HepG2 (cell line): Measurements from ENCODE around the gene SUCLG2. TPM values are rescaled to one million over a fixed set of nuclear protein-coding genes. Genes with fewer than 3 reads are reported as not detected.

Experiments
- CAMTA2 ChIP-seq: sonication (generic); formaldehyde crosslinking; IDR thresholded peaks from 2 replicates; pipeline ENCODE4 v1.4.0; 2020; ENCODE audit warnings: mild to moderate bottlenecking, missing genetic modification reagents, borderline replicate concordance
- EEA1 ChIP-seq: sonication (generic); formaldehyde crosslinking; IDR thresholded peaks from 2 replicates; pipeline ENCODE4 v1.5.1; 2020; ENCODE audit warnings: mild to moderate bottlenecking, missing genetic modification reagents, borderline replicate concordance
- HCFC1 ChIP-seq: fragments of 150-350 bp; IDR thresholded peaks from 2 replicates; pipeline ENCODE4 v1.6.1; 2014; ENCODE audit warnings: low read depth, low read length
- KAT7 ChIP-seq: IDR thresholded peaks from 2 replicates; pipeline ENCODE4 v1.6.1; 2018; ENCODE audit warnings: borderline replicate concordance, missing compliant biosample characterization
- KLF12 ChIP-seq: sonication (generic); formaldehyde crosslinking; IDR thresholded peaks from 2 replicates; pipeline ENCODE4 v1.4.0; 2020; ENCODE audit warnings: missing genetic modification reagents, borderline replicate concordance
- NCOR1 ChIP-seq: fragments of 200-600 bp; sonication (generic); IDR thresholded peaks from 2 replicates; pipeline ENCODE4 v1.7.0; 2017; ENCODE audit warnings: antibody characterized with exemption, low read length, borderline replicate concordance
- PHF5A ChIP-seq: IDR thresholded peaks from one replicate; pipeline ENCODE4 v1.6.1; 2018; ENCODE audit warnings: low read depth, missing genetic modification reagents; ENCODE audit not compliant: unreplicated experiment
- RARA ChIP-seq: IDR thresholded peaks from 2 replicates; pipeline ENCODE4 v1.6.1; 2016; ENCODE audit warnings: missing genetic modification reagents, missing compliant biosample characterization
- SALL2 ChIP-seq: sonication (generic); formaldehyde crosslinking; IDR thresholded peaks from 2 replicates; pipeline ENCODE4 v1.8.1; 2023; ENCODE audit warnings: mild to moderate bottlenecking, missing genetic modification reagents, inconsistent platforms
- SOX5 ChIP-seq: IDR thresholded peaks from 2 replicates; pipeline ENCODE4 v1.6.1; 2016; ENCODE audit warnings: borderline replicate concordance
- ZBTB21 ChIP-seq: sonication (generic); formaldehyde crosslinking; IDR thresholded peaks from 2 replicates; pipeline ENCODE4 v1.4.0; 2020; ENCODE audit warnings: missing genetic modification reagents
- ZFP37 ChIP-seq: sonication (generic); formaldehyde crosslinking; IDR thresholded peaks from 2 replicates; pipeline ENCODE4 v1.4.0; 2020; ENCODE audit warnings: missing genetic modification reagents, borderline replicate concordance
- ZNF124 ChIP-seq: sonication (generic); formaldehyde crosslinking; IDR thresholded peaks from 2 replicates; pipeline ENCODE4 v1.4.0; 2020; ENCODE audit warnings: missing genetic modification reagents
- ZNF432 ChIP-seq: sonication (generic); formaldehyde crosslinking; IDR thresholded peaks from 2 replicates; pipeline ENCODE4 v1.5.0; 2020; ENCODE audit warnings: missing genetic modification reagents, mild to moderate bottlenecking, borderline replicate concordance
- ZSCAN29 ChIP-seq: sonication (generic); formaldehyde crosslinking; conservative IDR thresholded peaks from 2 replicates; pipeline ENCODE4 v1.4.0; 2020; ENCODE audit warnings: mild to moderate bottlenecking, missing genetic modification reagents
- ZZZ3 ChIP-seq: sonication (generic); formaldehyde crosslinking; IDR thresholded peaks from 2 replicates; pipeline ENCODE4 v1.4.0; 2020; ENCODE audit warnings: missing genetic modification reagents, mild to moderate bottlenecking, borderline replicate concordance
- polyA plus RNA-seq, 8 experiments: library from polyadenylated mRNA; depleted of rRNA in 3 of 8; stranded (reverse) in 7 of 8; unstranded in 1 of 8; fragments of >200 nt; fragmentation: Illumina TruSeq in 4 of 8; extraction: Trizol in 4 of 8; gene quantifications; 2 replicates each; pipeline versions ENCODE4 v1.2.1 to v1.2.3, GENCODE V29; 2011 to 2016; ENCODE audit warnings: low read depth in 4 of 8, missing spikeins in 1 of 8, mixed read lengths in 1 of 8; ENCODE audit not compliant: insufficient read depth in 1 of 8
- total RNA-seq, 5 experiments: library from RNA; depleted of rRNA; stranded (reverse); fragments of >200 nt; fragmentation: Illumina TruSeq; extraction: Trizol; gene quantifications; 2 replicates each; pipeline ENCODE4 v1.2.3, GENCODE V29; 2016; ENCODE audit warnings: low read depth in 1 of 5
- TF ChIP-seq, protein P1 (sequence below): sonication (generic); formaldehyde crosslinking; IDR thresholded peaks from 2 replicates; pipeline ENCODE4 v1.4.0; 2020; ENCODE audit warnings: mild to moderate bottlenecking, missing genetic modification reagents
- TF ChIP-seq, protein P2 (sequence below): sonication (generic); formaldehyde crosslinking; IDR thresholded peaks from 2 replicates; pipeline ENCODE4 v1.8.0; 2022; ENCODE audit warnings: mild to moderate bottlenecking, missing genetic modification reagents, borderline replicate concordance
- TF ChIP-seq, protein P3 (sequence below): sonication (generic); formaldehyde crosslinking; IDR thresholded peaks from 2 replicates; pipeline ENCODE4 v1.4.0; 2020; ENCODE audit warnings: missing genetic modification reagents
- TF ChIP-seq, protein P4 (sequence below): sonication (generic); formaldehyde crosslinking; IDR thresholded peaks from 2 replicates; pipeline ENCODE4 v1.4.0; 2020; ENCODE audit warnings: mild to moderate bottlenecking, missing genetic modification reagents
- TF ChIP-seq, protein P5 (sequence below): sonication (generic); formaldehyde crosslinking; IDR thresholded peaks from 2 replicates; pipeline ENCODE4 v1.4.0; 2020; ENCODE audit warnings: missing genetic modification reagents, borderline replicate concordance
- TF ChIP-seq, protein P6 (sequence below): sonication (generic); formaldehyde crosslinking; IDR thresholded peaks from 2 replicates; pipeline ENCODE4 v1.9.0; 2021; ENCODE audit warnings: missing genetic modification reagents, borderline replicate concordance

SUCLG2 gene
- total and polyA plus RNA-seq, 2 of the 13 experiments (the other 11 are each of a cell fraction or from before 2014, with no cell fraction given): 21.4 to 64.9 TPM

DNA sequence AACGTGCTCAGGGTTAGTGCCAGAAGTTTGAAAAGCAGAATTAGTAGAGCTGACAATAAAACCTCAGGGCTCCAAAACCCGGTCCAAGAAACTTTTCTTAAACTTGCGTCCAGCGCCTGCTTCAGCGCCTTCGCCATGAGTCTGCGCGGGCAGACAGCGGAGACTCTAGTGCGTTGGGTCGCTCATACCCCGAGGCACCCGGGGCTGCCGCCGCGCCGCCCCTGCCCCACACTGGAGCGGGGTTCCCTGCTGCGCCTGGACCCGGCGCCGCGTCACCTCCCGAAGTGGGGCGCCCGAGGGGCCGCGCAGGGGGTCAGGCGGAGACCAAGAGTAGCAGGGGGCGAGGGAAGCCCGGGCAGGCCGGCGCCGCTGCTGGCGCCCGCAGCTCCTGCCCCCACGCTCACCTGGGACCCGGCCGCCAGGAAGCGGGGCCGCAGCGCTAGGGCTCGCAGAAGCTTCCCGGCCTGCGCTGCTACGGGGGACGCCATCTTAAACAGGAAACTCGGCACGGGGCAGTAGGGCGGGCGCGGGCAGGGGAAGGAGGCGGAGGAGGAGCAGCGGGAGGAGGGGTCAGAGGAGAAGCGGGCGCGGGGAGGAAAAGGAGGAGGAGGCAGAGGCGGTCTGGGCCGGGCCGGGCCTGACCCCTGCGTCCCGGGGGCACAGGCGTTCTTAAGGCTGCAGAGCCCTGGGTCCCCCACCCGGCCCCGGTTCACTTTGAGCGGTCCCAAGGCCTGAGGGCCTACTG is at the start of gene SUCLG2 (continued):
- no peak for TF ChIP-seq ZBTB21
- TF ChIP-seq, protein P1, sequence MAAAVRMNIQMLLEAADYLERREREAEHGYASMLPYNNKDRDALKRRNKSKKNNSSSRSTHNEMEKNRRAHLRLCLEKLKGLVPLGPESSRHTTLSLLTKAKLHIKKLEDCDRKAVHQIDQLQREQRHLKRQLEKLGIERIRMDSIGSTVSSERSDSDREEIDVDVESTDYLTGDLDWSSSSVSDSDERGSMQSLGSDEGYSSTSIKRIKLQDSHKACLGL (CRISPR knock-in tag): peak; percentile 58; the same call in 1 of the 2 replicates
- TF ChIP-seq ZNF124 (CRISPR knock-in tag): no peak
- no peak for TF ChIP-seq KAT7 (CRISPR knock-in tag)
- TF ChIP-seq ZNF432 (CRISPR knock-in tag): no peak
- no peak for TF ChIP-seq PHF5A (CRISPR knock-in tag)
- peak; percentile 22; the same call in 1 of the 2 replicates for TF ChIP-seq NCOR1
- TF ChIP-seq, protein P2, sequence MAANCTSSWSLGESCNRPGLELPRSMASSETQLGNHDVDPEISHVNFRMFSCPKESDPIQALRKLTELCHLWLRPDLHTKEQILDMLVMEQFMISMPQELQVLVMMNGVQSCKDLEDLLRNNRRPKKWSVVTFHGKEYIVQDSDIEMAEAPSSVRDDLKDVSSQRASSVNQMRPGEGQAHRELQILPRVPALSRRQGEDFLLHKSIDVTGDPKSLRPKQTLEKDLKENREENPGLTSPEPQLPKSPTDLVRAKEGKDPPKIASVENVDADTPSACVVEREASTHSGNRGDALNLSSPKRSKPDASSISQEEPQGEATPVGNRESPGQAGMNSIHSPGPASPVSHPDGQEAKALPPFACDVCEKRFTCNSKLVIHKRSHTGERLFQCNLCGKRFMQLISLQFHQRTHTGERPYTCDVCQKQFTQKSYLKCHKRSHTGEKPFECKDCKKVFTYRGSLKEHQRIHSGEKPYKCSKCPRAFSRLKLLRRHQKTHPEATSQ (CRISPR knock-in tag): no peak; the same call in 1 of the 2 replicates
- TF ChIP-seq ZZZ3 (CRISPR knock-in tag): no peak
- no peak for TF ChIP-seq ZFP37 (CRISPR knock-in tag)
- TF ChIP-seq ZSCAN29 (CRISPR knock-in tag): no peak
- TF ChIP-seq, protein P3, sequence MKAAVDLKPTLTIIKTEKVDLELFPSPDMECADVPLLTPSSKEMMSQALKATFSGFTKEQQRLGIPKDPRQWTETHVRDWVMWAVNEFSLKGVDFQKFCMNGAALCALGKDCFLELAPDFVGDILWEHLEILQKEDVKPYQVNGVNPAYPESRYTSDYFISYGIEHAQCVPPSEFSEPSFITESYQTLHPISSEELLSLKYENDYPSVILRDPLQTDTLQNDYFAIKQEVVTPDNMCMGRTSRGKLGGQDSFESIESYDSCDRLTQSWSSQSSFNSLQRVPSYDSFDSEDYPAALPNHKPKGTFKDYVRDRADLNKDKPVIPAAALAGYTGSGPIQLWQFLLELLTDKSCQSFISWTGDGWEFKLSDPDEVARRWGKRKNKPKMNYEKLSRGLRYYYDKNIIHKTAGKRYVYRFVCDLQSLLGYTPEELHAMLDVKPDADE (CRISPR knock-in tag): no peak
- TF ChIP-seq KLF12: 0 out of 2 replicates have a peak, but pooled peaks have one; percentile 12
- no peak for TF ChIP-seq SALL2 (CRISPR knock-in tag)
- no peak for TF ChIP-seq SOX5
- TF ChIP-seq, protein P4, sequence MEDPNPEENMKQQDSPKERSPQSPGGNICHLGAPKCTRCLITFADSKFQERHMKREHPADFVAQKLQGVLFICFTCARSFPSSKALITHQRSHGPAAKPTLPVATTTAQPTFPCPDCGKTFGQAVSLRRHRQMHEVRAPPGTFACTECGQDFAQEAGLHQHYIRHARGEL (CRISPR knock-in tag): no peak
- TF ChIP-seq EEA1 (CRISPR knock-in tag): 0 out of 2 replicates have a peak, but pooled peaks have one; percentile 55
- TF ChIP-seq, protein P5, sequence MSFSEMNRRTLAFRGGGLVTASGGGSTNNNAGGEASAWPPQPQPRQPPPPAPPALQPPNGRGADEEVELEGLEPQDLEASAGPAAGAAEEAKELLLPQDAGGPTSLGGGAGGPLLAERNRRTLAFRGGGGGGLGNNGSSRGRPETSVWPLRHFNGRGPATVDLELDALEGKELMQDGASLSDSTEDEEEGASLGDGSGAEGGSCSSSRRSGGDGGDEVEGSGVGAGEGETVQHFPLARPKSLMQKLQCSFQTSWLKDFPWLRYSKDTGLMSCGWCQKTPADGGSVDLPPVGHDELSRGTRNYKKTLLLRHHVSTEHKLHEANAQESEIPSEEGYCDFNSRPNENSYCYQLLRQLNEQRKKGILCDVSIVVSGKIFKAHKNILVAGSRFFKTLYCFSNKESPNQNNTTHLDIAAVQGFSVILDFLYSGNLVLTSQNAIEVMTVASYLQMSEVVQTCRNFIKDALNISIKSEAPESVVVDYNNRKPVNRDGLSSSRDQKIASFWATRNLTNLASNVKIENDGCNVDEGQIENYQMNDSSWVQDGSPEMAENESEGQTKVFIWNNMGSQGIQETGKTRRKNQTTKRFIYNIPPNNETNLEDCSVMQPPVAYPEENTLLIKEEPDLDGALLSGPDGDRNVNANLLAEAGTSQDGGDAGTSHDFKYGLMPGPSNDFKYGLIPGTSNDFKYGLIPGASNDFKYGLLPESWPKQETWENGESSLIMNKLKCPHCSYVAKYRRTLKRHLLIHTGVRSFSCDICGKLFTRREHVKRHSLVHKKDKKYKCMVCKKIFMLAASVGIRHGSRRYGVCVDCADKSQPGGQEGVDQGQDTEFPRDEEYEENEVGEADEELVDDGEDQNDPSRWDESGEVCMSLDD (CRISPR knock-in tag): peak; percentile 88
- TF ChIP-seq HCFC1: no peak
- no peak for TF ChIP-seq CAMTA2
- peak; percentile 6; the same call in 1 of the 2 replicates for TF ChIP-seq RARA (CRISPR knock-in tag)
- TF ChIP-seq, protein P6, sequence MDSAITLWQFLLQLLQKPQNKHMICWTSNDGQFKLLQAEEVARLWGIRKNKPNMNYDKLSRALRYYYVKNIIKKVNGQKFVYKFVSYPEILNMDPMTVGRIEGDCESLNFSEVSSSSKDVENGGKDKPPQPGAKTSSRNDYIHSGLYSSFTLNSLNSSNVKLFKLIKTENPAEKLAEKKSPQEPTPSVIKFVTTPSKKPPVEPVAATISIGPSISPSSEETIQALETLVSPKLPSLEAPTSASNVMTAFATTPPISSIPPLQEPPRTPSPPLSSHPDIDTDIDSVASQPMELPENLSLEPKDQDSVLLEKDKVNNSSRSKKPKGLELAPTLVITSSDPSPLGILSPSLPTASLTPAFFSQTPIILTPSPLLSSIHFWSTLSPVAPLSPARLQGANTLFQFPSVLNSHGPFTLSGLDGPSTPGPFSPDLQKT: no peak
